ENCODE data around the gene TAS2R1. TPM values are rescaled to one million over a fixed set of nuclear protein-coding genes. Genes with fewer than 3 reads are reported as not detected.

Gene TAS2R1
- total RNA-seq, 1 donor from 2014 or later: not detected

GRCh38 chr5:9594913-9595312 is 35.2 kb downstream of the TAS2R1 start:
- no peak overlapping the region for H3K4me3 ChIP-seq (ENCODE audit: low read depth, low read length)
- no peaks in the 10 kb centered on the region for H3K27me3 ChIP-seq (ENCODE audit: control insufficient read depth, insufficient read depth, low read length)
- FAIRE-seq (no peak), DNase-seq (ENCODE audit: low read depth) (no peak)
- no peak for TF ChIP-seq CTCF (IDR thresholded peaks at IDR 0.05; ENCODE audit: insufficient read depth, low read length, severe bottlenecking)
- no peaks in the 10 kb centered on the region for H3K36me3 ChIP-seq (ENCODE audit: control insufficient read depth, insufficient read depth, low read length)

GRCh38 chr5:9589049-9589835 is 40.9 kb downstream of the TAS2R1 start:
- Histone ChIP-seq H3K27me3 (ENCODE audit: control insufficient read depth, insufficient read depth, low read length) (no peaks in the 10 kb centered on the region), H3K4me3 (ENCODE audit: low read depth, low read length) (no peak overlapping the region), H3K36me3 (ENCODE audit: control insufficient read depth, insufficient read depth, low read length) (no peaks in the 10 kb centered on the region)
- FAIRE-seq (no peak), DNase-seq (ENCODE audit: low read depth) (no peak)
- TF ChIP-seq CTCF (IDR thresholded peaks at IDR 0.05; ENCODE audit: insufficient read depth, low read length, severe bottlenecking): no peak

- Histone ChIP-seq H3K36me3 (ENCODE audit: control insufficient read depth, insufficient read depth, low read length) (no peaks in the 10 kb centered on the region), H3K4me3 (ENCODE audit: low read depth, low read length) (no peak overlapping the region), H3K27me3 (ENCODE audit: control insufficient read depth, insufficient read depth, low read length) (no peaks in the 10 kb centered on the region)
- DNase-seq (ENCODE audit: low read depth) (no peak), FAIRE-seq (no peak)
- TF ChIP-seq CTCF (IDR thresholded peaks at IDR 0.05; ENCODE audit: insufficient read depth, low read length, severe bottlenecking): no peak
Measured at GRCh38 chr5:9588254-9588653, 41.9 kb downstream of the TAS2R1 start.

GRCh38 chr5:9587135-9587534 is 43.0 kb downstream of the TAS2R1 start:
- Histone ChIP-seq H3K36me3 (ENCODE audit: control insufficient read depth, insufficient read depth, low read length) (no peaks in the 10 kb centered on the region), H3K27me3 (ENCODE audit: control insufficient read depth, insufficient read depth, low read length) (no peaks in the 10 kb centered on the region), H3K4me3 (ENCODE audit: low read depth, low read length) (no peak overlapping the region)
- FAIRE-seq (no peak), DNase-seq (ENCODE audit: low read depth) (no peak)
- TF ChIP-seq CTCF (IDR thresholded peaks at IDR 0.05; ENCODE audit: insufficient read depth, low read length, severe bottlenecking): no peak

GRCh38 chr5:9582406-9582805 is 47.7 kb downstream of the TAS2R1 start:
- Histone ChIP-seq H3K4me3 (ENCODE audit: low read depth, low read length) (no peak overlapping the region), H3K36me3 (ENCODE audit: control insufficient read depth, insufficient read depth, low read length) (no peaks in the 10 kb centered on the region), H3K27me3 (ENCODE audit: control insufficient read depth, insufficient read depth, low read length) (no peaks in the 10 kb centered on the region)
- DNase-seq (ENCODE audit: low read depth) (no peak), FAIRE-seq (no peak)
- TF ChIP-seq CTCF (IDR thresholded peaks at IDR 0.05; ENCODE audit: insufficient read depth, low read length, severe bottlenecking): no peak

Other genes starting within 250 kb of the TAS2R1 start
- 1.3 and 1.6 TPM in 2 replicates for gene SEMA5A, start 84.3 kb downstream of the TAS2R1 start, total RNA-seq